NK-92 treated with Interleukin-12 subunit alpha and Interleukin-12 subunit beta, amount 100 ng/mL, for 24 hours (cell line): ENCODE measurements around the gene ADGRD2.

Source experiments
- DNase-seq: peaks from one replicate; lab custom pipeline; 2025; lab: John Stamatoyannopoulos, UW

Gene ADGRD2

GRCh38 chr9:124496463-124496862 is 46.2 kb downstream of the ADGRD2 start:
- DNase-seq, result no peak

GRCh38 chr9:124497441-124497840 is 47.2 kb downstream of the ADGRD2 start:
- no peak for DNase-seq

GRCh38 chr9:124498040-124498439 is 47.8 kb downstream of the ADGRD2 start:
- DNase-seq, result no peak

GRCh38 chr9:124498499-124499146 is 48.4 kb downstream of the ADGRD2 start:
- DNase-seq, result no peak

- DNase-seq, result no peak
These were observed 49.0 kb downstream of the ADGRD2 start for GRCh38 chr9:124499216-124499615.

- DNase-seq, result no peak
These were observed 50.0 kb downstream of the ADGRD2 start for GRCh38 chr9:124500028-124500795.

- DNase-seq, result no peak
These were observed 50.8 kb downstream of the ADGRD2 start for GRCh38 chr9:124500796-124501611.

GRCh38 chr9:124501771-124502320 is 51.6 kb downstream of the ADGRD2 start:
- no peak for DNase-seq

- no peak for DNase-seq
These were observed 52.8 kb downstream of the ADGRD2 start for GRCh38 chr9:124502711-124503702.

- DNase-seq, result no peak
These were observed 53.7 kb downstream of the ADGRD2 start for GRCh38 chr9:124503713-124504529.

- no peak for DNase-seq
These were observed 54.3 kb downstream of the ADGRD2 start for GRCh38 chr9:124504530-124505005.

- no peak for DNase-seq
These were observed 55.0 kb downstream of the ADGRD2 start for GRCh38 chr9:124505006-124505900.

- DNase-seq, result no peak
These were observed 55.7 kb downstream of the ADGRD2 start for GRCh38 chr9:124505901-124506346.

GRCh38 chr9:124506433-124506832 is 56.2 kb downstream of the ADGRD2 start:
- DNase-seq, result no peak

GRCh38 chr9:124506931-124507879 is 57.0 kb downstream of the ADGRD2 start, which contains the start of gene NR5A1:
Gene NR5A1, minus strand, starts transcription at chr9:124507399. Its CDS starts 4,004 bp downstream, at chr9:124503395.
- no peak for DNase-seq

GRCh38 chr9:124507880-124508423 is 57.7 kb downstream of the ADGRD2 start:
- DNase-seq, result no peak

- DNase-seq, result no peak
These were observed 60.6 kb downstream of the ADGRD2 start for GRCh38 chr9:124510650-124511425.
